ENCODE data around the gene FILIP1.
"Not testable (repeated sequence)": the region's sequence is repeated elsewhere in the genome, so short reads cannot be mapped to it uniquely, and the experiment has no call there.

Gene FILIP1

GRCh38 chr6:75412969-75413662 is 80.5 kb downstream of the FILIP1 start:
- no peak for DNase-seq (ENCODE audit: low read depth, low spot score)
- TF ChIP-seq SUZ12 (IDR thresholded peaks at IDR 0.05; ENCODE audit: extremely low read depth, insufficient read depth, insufficient read length) (no peak), ZNF274 (IDR thresholded peaks at IDR 0.05; ENCODE audit: low read depth, low read length) (no peak), YY1 (IDR thresholded peaks at IDR 0.05; ENCODE audit: insufficient read depth, insufficient read length) (no peak)
- H3K36me3 ChIP-seq (ENCODE audit: insufficient read depth, insufficient read length, low read length): no peaks in the 10 kb centered on the region
- no peak overlapping the region for H3K9ac ChIP-seq (ENCODE audit: insufficient read length, low read depth)
- no peaks in the 10 kb centered on the region for H3K9me3 ChIP-seq (ENCODE audit: insufficient read depth, low read length)
- H3K27me3 ChIP-seq (ENCODE audit: insufficient read depth, insufficient read length): no peaks in the 10 kb centered on the region
- no peaks in the 10 kb centered on the region for H3K4me1 ChIP-seq (ENCODE audit: insufficient read depth, insufficient read length)
- H3K4me3 ChIP-seq (ENCODE audit: insufficient read length, low read depth): no peak overlapping the region

DNA sequence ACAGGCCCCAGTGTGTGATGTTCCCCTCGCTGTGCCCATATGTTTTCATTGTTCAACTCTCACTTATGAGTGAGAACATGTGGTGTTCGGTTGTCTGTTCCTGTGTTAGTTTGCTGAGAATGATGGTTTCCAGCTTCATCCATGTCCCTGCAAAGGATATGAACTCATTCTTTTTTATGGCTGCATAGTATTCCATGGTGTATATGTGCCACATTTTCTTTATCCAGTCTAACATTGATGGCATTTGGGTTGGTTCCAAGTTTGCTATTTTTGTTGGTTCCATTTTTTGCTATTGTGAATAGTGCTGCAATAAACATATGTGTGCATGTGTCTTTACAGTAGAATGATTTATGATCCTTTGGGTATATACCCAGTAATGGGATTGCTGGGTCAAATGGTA is 83.0 kb downstream of the FILIP1 start:
- not testable (repeated sequence) for H3K4me1 ChIP-seq (ENCODE audit: insufficient read depth, insufficient read length); H3K36me3 ChIP-seq (ENCODE audit: insufficient read depth, insufficient read length, low read length); DNase-seq (ENCODE audit: low read depth, low spot score); H3K9me3 ChIP-seq (ENCODE audit: insufficient read depth, low read length); H3K27me3 ChIP-seq (ENCODE audit: insufficient read depth, insufficient read length); H3K9ac ChIP-seq (ENCODE audit: insufficient read length, low read depth); H3K4me3 ChIP-seq (ENCODE audit: insufficient read length, low read depth)

DNA sequence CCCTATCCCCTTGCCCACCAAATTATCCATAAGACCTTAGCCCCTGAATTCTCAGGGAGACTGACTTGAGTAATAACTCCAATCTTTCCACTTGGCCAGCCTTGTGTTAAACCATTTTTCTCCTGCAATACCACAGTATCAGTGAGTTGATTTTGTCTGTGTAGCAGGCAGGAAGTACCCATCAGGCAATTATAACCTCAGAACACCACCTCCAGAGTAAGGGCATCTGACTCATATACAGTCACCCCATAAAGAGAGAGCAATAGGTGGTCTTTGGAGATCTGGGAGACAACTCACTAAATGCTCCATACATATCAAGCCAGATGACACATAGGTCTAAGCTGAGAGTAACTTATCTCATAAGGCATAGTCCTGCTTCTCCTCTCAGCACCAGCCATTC is 83.7 kb downstream of the FILIP1 start:
- TF ChIP-seq ZNF274 (IDR thresholded peaks at IDR 0.05; ENCODE audit: low read depth, low read length) (no peak), YY1 (IDR thresholded peaks at IDR 0.05; ENCODE audit: insufficient read depth, insufficient read length) (no peak)
- Histone ChIP-seq H3K4me1 (ENCODE audit: insufficient read depth, insufficient read length) (no peaks in the 10 kb centered on the region), H3K9ac (ENCODE audit: insufficient read length, low read depth) (no peak overlapping the region), H3K27me3 (ENCODE audit: insufficient read depth, insufficient read length) (no peaks in the 10 kb centered on the region), H3K4me3 (ENCODE audit: insufficient read length, low read depth) (no peak overlapping the region), H3K36me3 (ENCODE audit: insufficient read depth, insufficient read length, low read length) (no peaks in the 10 kb centered on the region), H3K9me3 (ENCODE audit: insufficient read depth, low read length) (no peaks in the 10 kb centered on the region)
- no peak for DNase-seq (ENCODE audit: low read depth, low spot score)

DNA sequence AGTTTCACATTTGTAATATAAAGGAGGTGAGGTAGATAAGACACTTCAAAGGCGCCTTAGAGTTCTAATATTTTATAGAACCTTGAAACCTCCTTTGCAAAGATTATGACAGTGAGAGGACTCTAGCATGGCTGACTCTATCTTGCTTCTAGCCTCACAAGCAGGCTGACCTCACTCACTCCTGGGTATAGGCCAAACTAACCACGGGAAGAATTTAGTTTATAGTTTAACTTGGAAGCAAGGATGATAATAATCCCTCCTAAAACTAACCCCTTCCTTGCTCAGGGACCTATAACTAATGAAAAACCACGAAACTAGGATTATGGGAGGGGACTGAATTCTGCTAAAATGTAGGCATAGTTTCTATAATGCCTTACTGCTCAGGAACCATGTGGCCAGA is 84.3 kb downstream of the FILIP1 start:
- H3K36me3 ChIP-seq (ENCODE audit: insufficient read depth, insufficient read length, low read length): no peaks in the 10 kb centered on the region
- H3K27me3 ChIP-seq (ENCODE audit: insufficient read depth, insufficient read length): no peaks in the 10 kb centered on the region
- H3K4me1 ChIP-seq (ENCODE audit: insufficient read depth, insufficient read length): no peaks in the 10 kb centered on the region
- no peak overlapping the region for H3K4me3 ChIP-seq (ENCODE audit: insufficient read length, low read depth)
- H3K9ac ChIP-seq (ENCODE audit: insufficient read length, low read depth): no peak overlapping the region
- no peaks in the 10 kb centered on the region for H3K9me3 ChIP-seq (ENCODE audit: insufficient read depth, low read length)
- no peak for TF ChIP-seq YY1 (IDR thresholded peaks at IDR 0.05; ENCODE audit: insufficient read depth, insufficient read length)
- no peak for TF ChIP-seq ZNF274 (IDR thresholded peaks at IDR 0.05; ENCODE audit: low read depth, low read length)
- no peak for TF ChIP-seq SUZ12 (IDR thresholded peaks at IDR 0.05; ENCODE audit: extremely low read depth, insufficient read depth, insufficient read length)
- no peak for DNase-seq (ENCODE audit: low read depth, low spot score)

- no peaks in the 10 kb centered on the region for H3K9me3 ChIP-seq (ENCODE audit: insufficient read depth, low read length)
- H3K4me3 ChIP-seq (ENCODE audit: insufficient read length, low read depth): no peak overlapping the region
- TF ChIP-seq ZNF274 (IDR thresholded peaks at IDR 0.05; ENCODE audit: low read depth, low read length) (no peak), SUZ12 (IDR thresholded peaks at IDR 0.05; ENCODE audit: extremely low read depth, insufficient read depth, insufficient read length) (no peak)
- H3K4me1 ChIP-seq (ENCODE audit: insufficient read depth, insufficient read length): no peaks in the 10 kb centered on the region
- no peak for DNase-seq (ENCODE audit: low read depth, low spot score)
- no peak overlapping the region for H3K9ac ChIP-seq (ENCODE audit: insufficient read length, low read depth)
- no peaks in the 10 kb centered on the region for H3K27me3 ChIP-seq (ENCODE audit: insufficient read depth, insufficient read length)
- no peaks in the 10 kb centered on the region for H3K36me3 ChIP-seq (ENCODE audit: insufficient read depth, insufficient read length, low read length)
Measured at GRCh38 chr6:75403563-75404080, 90.0 kb downstream of the FILIP1 start.

- DNase-seq (ENCODE audit: low read depth, low spot score): no peak
- Histone ChIP-seq H3K4me3 (ENCODE audit: insufficient read length, low read depth) (no peak overlapping the region), H3K9me3 (ENCODE audit: insufficient read depth, low read length) (no peaks in the 10 kb centered on the region), H3K36me3 (ENCODE audit: insufficient read depth, insufficient read length, low read length) (no peaks in the 10 kb centered on the region), H3K27me3 (ENCODE audit: insufficient read depth, insufficient read length) (no peaks in the 10 kb centered on the region), H3K9ac (ENCODE audit: insufficient read length, low read depth) (no peak overlapping the region), H3K4me1 (ENCODE audit: insufficient read depth, insufficient read length) (no peaks in the 10 kb centered on the region)
- TF ChIP-seq SUZ12 (IDR thresholded peaks at IDR 0.05; ENCODE audit: extremely low read depth, insufficient read depth, insufficient read length) (no peak), YY1 (IDR thresholded peaks at IDR 0.05; ENCODE audit: insufficient read depth, insufficient read length) (no peak), ZNF274 (IDR thresholded peaks at IDR 0.05; ENCODE audit: low read depth, low read length) (no peak)
Measured at GRCh38 chr6:75402296-75402695, 91.3 kb downstream of the FILIP1 start.

DNA sequence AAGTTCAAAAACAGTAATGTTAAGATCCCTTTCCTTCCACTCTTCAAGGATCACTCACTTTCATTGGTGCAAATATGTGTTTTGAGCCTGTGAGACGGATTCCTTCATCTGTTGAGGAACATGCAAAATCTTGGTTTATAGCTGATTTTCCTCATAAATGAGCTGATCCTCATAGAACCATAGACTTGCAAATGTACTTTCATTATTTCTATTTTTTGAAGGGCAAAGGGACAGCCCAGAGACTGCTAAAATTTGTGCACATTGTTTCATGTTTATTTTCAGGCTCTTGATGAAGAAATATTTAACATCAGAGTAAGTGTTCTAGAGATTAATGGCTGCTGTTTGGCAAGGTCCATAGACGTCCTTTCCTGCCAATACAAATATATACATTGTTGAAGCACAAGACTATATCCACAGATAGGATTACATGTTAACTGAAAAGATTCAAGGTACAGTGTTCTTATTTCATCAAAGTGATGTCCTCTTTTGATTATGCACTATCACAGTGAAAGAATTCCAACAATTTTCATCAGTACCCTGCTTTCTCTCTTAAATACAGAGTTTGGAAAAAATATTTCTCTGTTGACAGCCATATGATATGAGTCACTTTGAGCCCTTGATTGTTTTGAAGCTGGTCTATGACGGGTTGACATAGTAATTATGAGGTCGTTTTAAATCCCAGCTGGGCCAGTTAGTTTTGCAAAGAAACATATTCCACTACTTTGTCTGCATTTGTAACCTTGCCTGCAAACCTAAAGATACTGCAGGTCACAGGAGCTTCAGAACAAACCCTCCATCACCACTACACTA is 95.7 kb downstream of the FILIP1 start:
- H3K4me1 ChIP-seq (ENCODE audit: insufficient read depth, insufficient read length): no peaks in the 10 kb centered on the region
- no peaks in the 10 kb centered on the region for H3K36me3 ChIP-seq (ENCODE audit: insufficient read depth, insufficient read length, low read length)
- TF ChIP-seq SUZ12 (IDR thresholded peaks at IDR 0.05; ENCODE audit: extremely low read depth, insufficient read depth, insufficient read length): no peak
- no peak for TF ChIP-seq YY1 (IDR thresholded peaks at IDR 0.05; ENCODE audit: insufficient read depth, insufficient read length)
- TF ChIP-seq ZNF274 (IDR thresholded peaks at IDR 0.05; ENCODE audit: low read depth, low read length): no peak
- no peaks in the 10 kb centered on the region for H3K27me3 ChIP-seq (ENCODE audit: insufficient read depth, insufficient read length)
- no peak overlapping the region for H3K9ac ChIP-seq (ENCODE audit: insufficient read length, low read depth)
- no peak for DNase-seq (ENCODE audit: low read depth, low spot score)
- H3K4me3 ChIP-seq (ENCODE audit: insufficient read length, low read depth): no peak overlapping the region
- H3K9me3 ChIP-seq (ENCODE audit: insufficient read depth, low read length): peaks cover 3% of the 10 kb centered on the region; the same call in 1 of the 2 replicates
